Daoy (cell line): ENCODE data around the gene BSN. TPM values are rescaled to one million over a fixed set of nuclear protein-coding genes. Genes with fewer than 3 reads are reported as not detected.

Source experiments
- DNase-seq: peaks from one replicate; pipeline ENCODE4 v3.0.0-alpha.2; 2015; ENCODE audit warnings: low read depth
- total RNA-seq: library from RNA; depleted of rRNA; stranded (reverse); fragments of >200 nt; shearing (Covaris generic); gene quantifications from 2 replicates; pipeline ENCODE4 v1.2.3, GENCODE V29; 2014

Gene BSN
- total RNA-seq, 1 experiment from 2014 or later: 0.29 TPM

- no peak for DNase-seq
Measured at GRCh38 chr3:49601358-49602048, 47.2 kb downstream of the BSN start.

GRCh38 chr3:49602049-49602554 lies 47.8 kb downstream of the BSN start:
- no peak for DNase-seq

GRCh38 chr3:49602877-49603411 lies 48.7 kb downstream of the BSN start:
- peak; percentile 44 for DNase-seq

GRCh38 chr3:49606427-49606826 lies 52.1 kb downstream of the BSN start:
- DNase-seq: no peak

- no peak for DNase-seq
Measured at GRCh38 chr3:49607105-49607591, 52.9 kb downstream of the BSN start.

- no peak for DNase-seq
Measured at GRCh38 chr3:49607796-49608195, 53.5 kb downstream of the BSN start.

- no peak for DNase-seq
Measured at GRCh38 chr3:49609314-49609713, 55.0 kb downstream of the BSN start.

GRCh38 chr3:49609815-49610214 lies 55.5 kb downstream of the BSN start:
- DNase-seq: no peak

- no peak for DNase-seq
Measured at GRCh38 chr3:49610666-49611280, 56.5 kb downstream of the BSN start.

GRCh38 chr3:49611291-49611690 lies 57.0 kb downstream of the BSN start:
- DNase-seq: no peak

GRCh38 chr3:49611719-49612118 lies 57.4 kb downstream of the BSN start:
- DNase-seq: no peak

GRCh38 chr3:49614936-49615335 lies 60.7 kb downstream of the BSN start:
- no peak for DNase-seq

- DNase-seq: no peak
Measured at GRCh38 chr3:49616061-49616460, 61.8 kb downstream of the BSN start.

GRCh38 chr3:49616491-49616941 lies 62.2 kb downstream of the BSN start:
- peak; percentile 57 for DNase-seq

GRCh38 chr3:49617390-49618013 lies 63.2 kb downstream of the BSN start:
- no peak for DNase-seq

GRCh38 chr3:49618412-49618811 lies 64.1 kb downstream of the BSN start:
- no peak for DNase-seq

- DNase-seq: no peak
Measured at GRCh38 chr3:49619649-49620048, 65.4 kb downstream of the BSN start.

- DNase-seq: no peak
Measured at GRCh38 chr3:49620728-49621127, 66.5 kb downstream of the BSN start.

GRCh38 chr3:49623071-49623470 lies 68.8 kb downstream of the BSN start:
- no peak for DNase-seq

GRCh38 chr3:49625071-49625470 lies 70.8 kb downstream of the BSN start:
- DNase-seq: no peak

GRCh38 chr3:49626101-49626581 lies 71.9 kb downstream of the BSN start:
- DNase-seq: peak; percentile 29

- DNase-seq: no peak
Measured at GRCh38 chr3:49626796-49627195, 72.5 kb downstream of the BSN start.
